Body of pancreas (tissue), 4 donors: Measurements from ENCODE around the gene PFKM. TPM values are rescaled to one million over a fixed set of nuclear protein-coding genes. Genes with fewer than 3 reads are reported as not detected.

Experiments used
- ATAC-seq: fragments of 150-250 bp; one replicate; pipeline ENCODE4 v1.9.1; 2016
- DNase-seq, 4 donors: peaks; one replicate each; pipeline ENCODE4 v3.0.0-alpha.2; 2019
- H3K27ac ChIP-seq, 4 donors: fragments of 200-600 bp; sonication (generic); 1 replicate in 3 of 4; 2 replicates in 1 of 4; pipeline versions ENCODE4 v1.5.1 to v1.6.1; 2016 to 2019; ENCODE audit warnings: mild to moderate bottlenecking in 1 of 4, mixed read lengths in 1 of 4, moderate library complexity in 1 of 4
- H3K27me3 ChIP-seq, 2 donors: fragments of 200-600 bp; sonication (generic); one replicate each; pipeline ENCODE4 v1.6.0; 2016; ENCODE audit warnings: mild to moderate bottlenecking in 1 of 2
- H3K36me3 ChIP-seq, 2 donors: fragments of 200-600 bp; sonication (generic); replicated peaks in 1 of 2; 2 replicates each; pipeline ENCODE4 v1.5.1; 2016; ENCODE audit warnings: low read depth in 2 of 2; ENCODE audit not compliant: insufficient read depth in 1 of 2
- H3K4me1 ChIP-seq: fragments of 200-600 bp; sonication (generic); one replicate; pipeline ENCODE4 v1.6.0; 2016
- H3K4me3 ChIP-seq, 2 donors: fragments of 200-600 bp; sonication (generic); 1 replicate in 1 of 2; 2 replicates in 1 of 2; pipeline ENCODE4 v1.5.1; 2016 to 2019
- H3K9me3 ChIP-seq, 3 donors: fragments of 200-600 bp; sonication (generic); 1 replicate in 2 of 3; 2 replicates in 1 of 3; pipeline ENCODE4 v1.5.1; 2016
- POLR2A ChIP-seq, 3 donors: fragments of 450-650 bp; IDR thresholded peaks; one replicate each; pipeline ENCODE4 v1.6.1; 2016; ENCODE audit warnings: antibody characterized with exemption in 3 of 3, mild to moderate bottlenecking in 2 of 3
- WGBS, 2 donors: methylation state at CpG; one replicate each; pipeline ENCODE4 v1.1.5; 2017; 5-methylcytosine and 5-hydroxymethylcytosine counted together
- intact Hi-C: fragments of 100-400 bp; cut with DNase I; formaldehyde crosslinking; loops from one replicate; pipeline ENCODE4 v1.15.1; 2023
- total RNA-seq, 2 donors: library from RNA; depleted of rRNA; stranded (reverse); fragments of >200 nt; gene quantifications; one replicate each; pipeline ENCODE4 v1.1.0, GENCODE V29; 2016
- TF ChIP-seq, protein P1 (sequence below), 7 experiments: fragments of 450-650 bp in 4 of 7; fragments of 200-600 bp in 3 of 7; sonication (generic) in 3 of 7; IDR thresholded peaks; one replicate each; pipeline ENCODE4 v1.5.1; 2016 to 2019; ENCODE audit warnings: antibody characterized with exemption in 7 of 7

The PFKM gene
- total RNA-seq, 2 donors from 2014 or later = 14.3 to 16.8 TPM

DNA sequence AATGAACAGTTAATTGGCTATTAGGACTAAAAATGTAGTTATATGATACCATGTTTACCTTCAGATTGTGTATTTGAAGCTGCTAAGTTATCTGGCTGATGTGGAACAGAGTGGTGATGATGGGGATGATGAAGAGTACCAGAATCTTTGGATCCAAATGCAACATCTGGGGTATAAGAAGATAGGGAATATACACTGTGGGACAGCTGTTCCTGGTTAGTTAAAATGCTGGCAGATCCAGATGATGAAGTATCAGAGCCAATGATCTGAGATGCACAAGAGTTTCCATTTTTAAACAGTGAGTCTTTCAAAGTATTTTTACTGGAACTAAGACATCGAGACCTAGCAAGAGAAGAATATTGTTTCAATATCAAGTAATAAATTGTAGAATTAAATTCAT lies 44.9 kb upstream of the PFKM start:
- intact Hi-C loops = no loop called here
- no peak for DNase-seq
- no peak for ATAC-seq
- Histone ChIP-seq H3K36me3 (peaks cover 0 to 9% of the 10 kb centered on the region in 2 donors), H3K4me3 (no peak overlapping the region), H3K27me3 (no peaks in the 10 kb centered on the region), H3K9me3 (no peaks in the 10 kb centered on the region), H3K27ac (no peak overlapping the region), H3K4me1 (no peaks in the 10 kb centered on the region)
- TF ChIP-seq, protein P1, sequence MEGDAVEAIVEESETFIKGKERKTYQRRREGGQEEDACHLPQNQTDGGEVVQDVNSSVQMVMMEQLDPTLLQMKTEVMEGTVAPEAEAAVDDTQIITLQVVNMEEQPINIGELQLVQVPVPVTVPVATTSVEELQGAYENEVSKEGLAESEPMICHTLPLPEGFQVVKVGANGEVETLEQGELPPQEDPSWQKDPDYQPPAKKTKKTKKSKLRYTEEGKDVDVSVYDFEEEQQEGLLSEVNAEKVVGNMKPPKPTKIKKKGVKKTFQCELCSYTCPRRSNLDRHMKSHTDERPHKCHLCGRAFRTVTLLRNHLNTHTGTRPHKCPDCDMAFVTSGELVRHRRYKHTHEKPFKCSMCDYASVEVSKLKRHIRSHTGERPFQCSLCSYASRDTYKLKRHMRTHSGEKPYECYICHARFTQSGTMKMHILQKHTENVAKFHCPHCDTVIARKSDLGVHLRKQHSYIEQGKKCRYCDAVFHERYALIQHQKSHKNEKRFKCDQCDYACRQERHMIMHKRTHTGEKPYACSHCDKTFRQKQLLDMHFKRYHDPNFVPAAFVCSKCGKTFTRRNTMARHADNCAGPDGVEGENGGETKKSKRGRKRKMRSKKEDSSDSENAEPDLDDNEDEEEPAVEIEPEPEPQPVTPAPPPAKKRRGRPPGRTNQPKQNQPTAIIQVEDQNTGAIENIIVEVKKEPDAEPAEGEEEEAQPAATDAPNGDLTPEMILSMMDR (IDR thresholded peaks at IDR 0.05) = no peak
- no peak for TF ChIP-seq POLR2A (IDR thresholded peaks at IDR 0.05)
- WGBS, 2 donors = 90 to 97% methylated on average over 1 of the region's 1 CpG

DNA sequence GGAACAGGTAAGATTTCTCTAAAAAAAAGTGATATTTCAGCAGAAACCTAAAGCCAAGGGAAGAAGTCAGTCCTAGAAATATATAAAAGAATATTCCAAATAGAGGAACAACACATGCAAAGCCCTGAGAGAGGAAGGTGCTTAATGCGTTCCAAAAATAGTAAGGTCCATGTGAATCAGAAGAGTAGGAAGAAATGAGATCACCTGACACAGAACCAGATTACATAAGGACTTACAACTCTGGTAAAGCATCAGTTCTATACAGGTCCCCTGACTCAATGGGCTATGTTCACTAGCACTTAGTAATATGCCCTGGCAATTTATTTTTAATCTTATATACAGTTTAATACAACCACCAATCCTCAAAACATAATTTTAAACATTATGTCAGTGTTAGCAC lies 43.3 kb upstream of the PFKM start:
- intact Hi-C loops = no loop called here
- WGBS, 2 donors = 67 to 74% methylated on average over 1 of the region's 1 CpG
- no peak for TF ChIP-seq POLR2A (IDR thresholded peaks at IDR 0.05)
- TF ChIP-seq, protein P1 (IDR thresholded peaks at IDR 0.05) = no peak
- ATAC-seq (no peak), DNase-seq (no peak)
- Histone ChIP-seq H3K4me1 (no peaks in the 10 kb centered on the region), H3K9me3 (no peaks in the 10 kb centered on the region), H3K36me3 (peaks cover 0 to 8% of the 10 kb centered on the region in 2 donors), H3K4me3 (no peak overlapping the region), H3K27me3 (no peaks in the 10 kb centered on the region), H3K27ac (no peak overlapping the region)

DNA sequence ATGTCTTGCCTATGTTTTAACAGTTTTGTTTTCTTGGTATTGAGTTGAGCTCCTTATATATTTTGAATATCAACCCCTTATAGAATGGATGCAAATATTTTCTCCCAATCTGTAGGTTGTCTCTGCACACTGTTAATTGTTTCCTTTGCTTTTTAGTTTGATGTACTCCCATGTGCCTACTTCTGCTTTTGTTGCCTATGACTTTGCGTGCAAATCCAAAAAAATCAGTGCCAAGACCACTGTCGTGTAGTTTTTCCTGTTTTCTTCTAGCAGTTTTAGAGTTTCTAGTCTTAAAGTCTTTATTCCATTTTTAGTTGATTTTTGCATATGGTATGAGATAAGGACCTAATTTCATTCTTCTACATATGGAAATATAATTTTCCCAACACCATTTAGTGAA lies 42.1 kb upstream of the PFKM start:
- no peak overlapping the region for H3K27ac ChIP-seq
- H3K9me3 ChIP-seq = no peaks in the 10 kb centered on the region
- WGBS, 2 donors = 80 to 99% methylated on average over 2 of the region's 2 CpGs
- TF ChIP-seq, protein P1 (IDR thresholded peaks at IDR 0.05) = no peak
- TF ChIP-seq POLR2A (IDR thresholded peaks at IDR 0.05) = no peak
- peaks cover 0 to 7% of the 10 kb centered on the region in 2 donors for H3K36me3 ChIP-seq
- H3K4me3 ChIP-seq = no peak overlapping the region
- no peaks in the 10 kb centered on the region for H3K4me1 ChIP-seq
- no peaks in the 10 kb centered on the region for H3K27me3 ChIP-seq
- intact Hi-C loops = no loop called here
- DNase-seq (no peak), ATAC-seq (no peak)

DNA sequence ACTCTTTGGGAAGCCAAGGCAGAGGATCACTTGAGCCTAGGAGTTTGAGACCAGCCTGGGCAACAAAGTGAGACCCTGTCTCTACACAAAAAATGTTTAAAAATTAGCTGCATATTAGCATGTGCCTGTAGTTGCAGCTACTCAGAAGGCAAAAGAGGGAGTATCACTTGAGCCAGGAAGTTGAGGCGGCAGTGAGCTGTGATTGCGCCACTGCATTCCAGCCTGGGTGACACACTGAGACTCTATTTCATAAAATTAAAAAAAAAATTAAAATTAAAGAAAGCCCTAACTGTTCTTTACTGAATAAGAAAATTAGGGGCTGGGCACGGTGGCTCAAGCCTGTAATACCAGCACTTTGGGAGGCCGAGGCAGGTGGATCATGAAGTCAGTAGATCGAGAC lies 40.3 kb upstream of the PFKM start:
- H3K27me3 ChIP-seq = no peaks in the 10 kb centered on the region
- no peaks in the 10 kb centered on the region for H3K4me1 ChIP-seq
- TF ChIP-seq, protein P1 (IDR thresholded peaks at IDR 0.05) = no peak
- H3K27ac ChIP-seq = no peak overlapping the region
- intact Hi-C loops = no loop called here
- no peaks in the 10 kb centered on the region for H3K9me3 ChIP-seq
- peaks cover 0 to 7% of the 10 kb centered on the region in 2 donors for H3K36me3 ChIP-seq
- DNase-seq = no peak
- ATAC-seq = no peak
- no peak overlapping the region for H3K4me3 ChIP-seq
- WGBS, 2 donors = 96% methylated on average over 5 of the region's 5 CpGs

DNA sequence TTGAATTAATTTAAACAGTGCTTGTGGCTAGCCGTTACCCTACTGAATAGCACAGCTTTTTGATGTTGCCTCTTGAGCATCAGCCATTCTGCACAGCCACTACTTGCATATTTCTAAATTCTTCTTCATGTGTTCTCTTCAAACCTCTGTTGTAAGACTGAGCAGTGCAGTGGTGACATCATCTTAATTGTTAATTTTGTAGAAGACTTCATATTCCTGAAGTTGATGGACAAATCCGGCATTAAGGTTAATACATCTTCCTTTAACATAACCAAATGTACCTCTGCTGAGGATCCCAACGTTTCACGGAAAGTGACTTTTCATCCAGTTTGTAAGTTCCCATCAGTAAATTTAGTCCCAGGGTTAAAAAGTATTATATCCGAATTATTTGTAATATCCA lies 38.9 kb upstream of the PFKM start:
- DNase-seq (no peak), ATAC-seq (no peak)
- no peak overlapping the region for H3K4me3 ChIP-seq
- 84 to 85% methylated on average over 5 of the region's 5 CpGs for WGBS, 2 donors
- no peak overlapping the region for H3K27ac ChIP-seq
- intact Hi-C loops = no loop called here
- TF ChIP-seq, protein P1 (IDR thresholded peaks at IDR 0.05) = no peak
- TF ChIP-seq POLR2A (IDR thresholded peaks at IDR 0.05) = no peak
- H3K27me3 ChIP-seq = no peaks in the 10 kb centered on the region
- H3K4me1 ChIP-seq = no peaks in the 10 kb centered on the region
- H3K36me3 ChIP-seq = peaks cover 0 to 4% of the 10 kb centered on the region in 2 donors
- no peaks in the 10 kb centered on the region for H3K9me3 ChIP-seq
